WI38 (cell line): ENCODE results near the gene CHAD.
A peak's percentile ranks its signal among the peaks of the same experiment; 100 is the strongest.

ENCODE experiments used
- H3K4me3 ChIP-seq: 2 replicates; pipeline ENCODE4 v1.5.1; 2011; ENCODE audit warnings: low read depth, mild to moderate bottlenecking, control low read depth, low read length
- CTCF ChIP-seq: IDR thresholded peaks from 2 replicates; pipeline ENCODE4 v1.5.1; 2012; ENCODE audit warnings: low read depth, mild to moderate bottlenecking, control low read depth, low read length

Gene CHAD

GRCh38 chr17:50511058-50511457 is 42.4 kb upstream of the CHAD start:
- H3K4me3 ChIP-seq = no peak overlapping the region
- TF ChIP-seq CTCF = no peak

- TF ChIP-seq CTCF = no peak
- peak overlapping the region; percentile 51 for H3K4me3 ChIP-seq
Measured at GRCh38 chr17:50508573-50509460, 40.1 kb upstream of the CHAD start.

- TF ChIP-seq CTCF = no peak
Measured at GRCh38 chr17:50507871-50508572, 39.3 kb upstream of the CHAD start, which contains the start of gene MYCBPAP. MYCBPAP (plus strand) TSS chr17:50508439; CDS start chr17:50508675, 236 bp downstream.

GRCh38 chr17:50506298-50506697 is 37.6 kb upstream of the CHAD start:
- H3K4me3 ChIP-seq = no peak overlapping the region
- no peak for TF ChIP-seq CTCF

More at GRCh38 chr17:50507871-50508572, 39.3 kb upstream of the CHAD start, which contains the start of gene MYCBPAP:
- H3K4me3 ChIP-seq = peak within 1 kb of the TSS; percentile 51

GRCh38 chr17:50505591-50506130 is 37.0 kb upstream of the CHAD start:
- no peak overlapping the region for H3K4me3 ChIP-seq
- TF ChIP-seq CTCF = no peak

GRCh38 chr17:50502301-50502990 is 33.8 kb upstream of the CHAD start:
- no peak overlapping the region for H3K4me3 ChIP-seq
- TF ChIP-seq CTCF = no peak
